Activated CD4-positive, alpha-beta T cell treated with anti-CD3 and anti-CD28 coated beads, Interleukin-10, Interleukin-2, amounts not matched to agents 100 ng/mL and 50 ng/mL, durations not matched to agents 16 hours and 8 hours (primary cell): ENCODE data around the gene ZNF835.

Experiments
- DNase-seq: peaks from one replicate; pipeline ENCODE4 v3.0.0-alpha.2; 2020

ZNF835 gene

DNA sequence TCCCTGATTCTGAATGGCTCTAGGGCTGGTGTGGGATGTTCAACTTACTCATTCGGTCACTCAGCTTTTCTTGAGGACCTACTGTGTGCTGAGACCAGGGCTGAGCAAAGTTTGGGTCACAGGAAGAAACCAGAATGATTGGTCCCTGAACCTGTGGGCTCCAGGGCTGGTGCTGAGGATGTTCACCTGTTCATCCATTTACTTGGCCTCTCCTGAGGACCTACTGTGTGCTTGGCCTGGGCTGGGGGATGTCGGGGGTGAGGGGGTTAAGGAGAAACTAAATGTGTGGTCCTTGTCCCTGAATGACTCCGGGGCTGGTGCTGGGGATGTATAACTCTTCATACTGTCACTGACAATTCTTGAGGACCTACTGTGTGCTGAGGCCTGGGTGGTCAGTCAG lies 10.3 kb downstream of the ZNF835 start:
- no peak for DNase-seq

DNA sequence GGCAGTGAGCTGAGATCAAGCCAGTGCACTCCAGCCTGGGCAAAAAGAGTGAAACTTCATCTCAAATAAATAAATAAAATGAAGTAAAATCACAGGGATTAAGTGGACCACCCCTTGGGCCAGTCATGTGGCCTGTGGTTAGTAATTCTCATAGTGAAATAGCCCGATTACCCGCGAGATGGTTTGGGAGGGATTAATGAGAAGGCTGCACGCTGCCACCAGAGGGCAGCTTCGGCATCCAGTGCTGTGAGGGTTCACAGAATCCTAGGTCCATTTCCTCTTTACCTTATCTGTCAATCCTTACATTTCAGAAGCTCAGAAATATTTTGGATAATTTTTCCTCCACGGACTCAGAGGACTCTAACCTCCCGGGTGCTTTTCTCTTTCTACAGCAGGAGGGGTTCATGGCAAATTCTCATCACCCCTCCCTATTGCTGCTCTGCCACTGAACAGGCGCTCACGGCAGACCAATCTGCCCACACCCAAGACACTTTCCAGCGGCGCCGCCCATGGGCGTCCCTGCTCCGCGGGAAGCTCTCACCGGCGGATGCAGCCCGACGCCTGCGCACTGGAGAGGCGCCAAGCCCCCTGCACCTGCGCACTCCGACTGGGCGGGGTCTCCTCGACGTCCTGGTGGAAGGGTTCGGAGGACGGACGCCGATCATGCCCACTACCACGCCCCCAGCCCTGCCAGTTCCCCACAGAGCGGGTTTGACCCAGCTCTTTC lies 11.0 kb downstream of the ZNF835 start:
- DNase-seq, result no peak

DNA sequence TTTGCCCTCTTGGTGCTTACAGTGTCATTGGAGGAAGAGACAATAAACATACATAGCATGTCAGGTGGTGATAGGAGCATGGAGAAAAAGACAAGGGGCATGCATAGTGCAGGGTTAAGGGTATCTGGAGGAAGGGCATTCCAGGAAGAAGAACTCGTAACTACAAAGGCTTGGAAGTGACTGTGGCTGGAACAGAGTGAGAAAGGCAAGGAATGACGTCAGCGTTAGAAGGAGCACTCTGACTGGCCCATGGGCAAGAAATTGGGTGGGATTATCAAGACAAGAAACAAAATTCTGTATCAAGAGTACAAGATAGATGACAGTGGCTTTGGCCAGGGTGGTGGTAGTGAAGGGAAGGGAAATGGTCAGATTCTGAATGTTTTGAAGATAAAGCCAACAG lies 17.4 kb downstream of the ZNF835 start:
- no peak for DNase-seq

DNA sequence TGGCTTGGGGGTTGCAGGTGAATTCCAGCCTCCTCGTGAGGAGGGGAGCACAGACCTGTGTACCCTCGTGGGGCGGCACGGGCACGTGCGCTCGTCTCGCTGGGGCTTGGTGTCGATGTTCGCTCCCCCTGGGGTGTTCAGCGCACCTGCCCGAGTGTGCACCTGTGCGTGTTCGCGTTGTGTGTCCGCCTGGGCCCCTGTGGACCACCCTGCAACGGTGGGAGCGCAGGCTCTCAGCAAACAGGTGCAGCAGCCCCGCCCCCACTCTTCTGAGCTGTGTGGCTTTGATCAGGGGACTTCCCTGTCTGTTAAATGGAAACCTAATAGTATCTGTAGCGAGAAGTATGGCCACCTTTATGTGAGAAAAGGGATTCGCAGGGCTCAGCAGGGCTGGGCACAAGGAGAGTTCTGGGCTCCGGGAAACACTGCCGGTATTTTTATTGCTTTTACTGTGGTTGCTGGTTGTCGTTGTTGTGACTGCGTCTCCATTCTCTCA lies 28.0 kb downstream of the ZNF835 start:
- no peak for DNase-seq

DNA sequence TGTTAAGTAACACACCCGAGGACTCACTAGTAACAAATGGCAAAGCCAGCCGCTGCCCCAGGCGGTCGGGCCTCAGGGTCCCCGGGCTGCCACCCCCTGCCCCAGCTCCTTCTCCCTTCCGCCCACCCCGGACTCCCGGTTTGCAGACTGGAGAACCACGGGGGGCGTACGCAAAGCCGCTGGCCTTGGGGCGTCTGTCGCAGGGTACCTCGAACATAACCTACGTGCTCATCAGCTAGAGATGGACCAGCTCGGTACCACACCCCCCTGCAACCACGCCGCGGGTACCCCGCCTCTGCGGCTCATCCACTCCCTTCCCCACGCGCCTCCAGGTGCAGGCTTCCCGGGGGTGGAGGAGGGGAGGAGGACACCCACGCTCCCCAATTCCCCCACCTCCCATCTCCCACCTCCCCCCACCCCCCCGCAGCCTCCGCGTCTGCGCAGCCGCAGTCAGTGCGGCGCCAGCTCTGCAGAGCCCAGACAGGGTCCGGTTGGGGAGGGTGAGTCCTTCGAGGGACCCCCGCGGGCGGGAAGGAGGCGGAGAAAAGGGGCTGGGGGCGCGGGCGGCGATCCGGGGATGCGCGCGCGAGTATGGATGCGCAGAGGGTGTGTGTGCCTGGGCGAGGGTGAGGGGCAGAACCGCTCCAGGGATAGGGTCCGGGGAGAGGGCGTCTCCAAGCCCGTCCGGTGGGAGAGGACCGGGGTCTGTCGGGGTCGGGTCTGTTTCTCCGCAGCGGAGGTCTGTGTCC lies 28.7 kb downstream of the ZNF835 start, which contains the start of gene SMIM17:
Gene SMIM17 (plus strand): TSS at position 449 of the 749 bp plus-strand sequence. CDS start 2,509 bp downstream, outside the sequence.
- DNase-seq, result no peak

DNA sequence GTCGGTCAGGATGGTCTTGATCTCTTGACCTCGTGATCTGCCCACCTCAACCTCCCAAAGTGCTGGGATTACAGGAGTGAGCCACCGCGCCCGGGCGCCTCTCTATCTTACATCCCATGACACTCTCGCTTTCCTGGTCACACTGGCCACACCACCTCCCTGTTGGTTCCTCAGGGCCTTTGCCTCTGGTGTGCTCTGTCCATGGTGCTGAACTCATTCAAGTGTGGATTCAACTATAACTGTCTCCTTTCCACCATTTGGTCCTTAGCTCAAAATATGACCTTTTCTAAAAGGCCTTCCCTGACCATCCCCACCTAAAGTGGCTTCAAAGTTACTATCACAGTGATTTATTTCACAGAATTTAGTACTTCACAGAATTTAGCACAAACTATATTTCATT lies 32.3 kb downstream of the ZNF835 start:
- DNase-seq, result no peak

DNA sequence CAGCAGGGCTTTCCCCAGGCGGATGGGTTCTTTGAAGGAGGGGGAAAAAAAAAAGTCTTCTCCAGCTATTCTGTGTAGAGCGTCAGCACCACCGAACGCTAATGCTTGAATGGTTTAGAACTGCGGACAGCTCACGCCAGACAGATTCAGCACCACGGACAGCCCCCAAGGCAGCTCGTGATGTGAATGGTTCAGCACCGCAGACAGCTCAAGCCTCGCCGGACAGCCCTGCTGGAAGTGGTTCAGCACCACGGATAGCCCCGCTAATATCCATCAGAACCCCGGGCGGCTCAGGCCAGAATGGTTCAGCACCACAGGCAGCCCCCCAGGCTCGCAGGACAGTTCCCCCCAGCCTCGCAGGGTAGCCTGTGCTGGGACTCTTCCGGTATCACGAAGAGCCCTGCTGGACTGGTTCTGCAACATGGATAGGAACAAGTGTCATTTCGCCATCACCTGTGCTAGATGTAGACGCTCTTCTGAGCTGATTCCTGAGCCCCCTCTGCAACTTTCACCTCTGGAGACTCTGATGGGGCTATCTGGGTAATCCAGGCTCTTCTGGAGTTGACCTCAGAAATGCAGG lies 33.5 kb downstream of the ZNF835 start:
- peak; percentile 43 for DNase-seq

DNA sequence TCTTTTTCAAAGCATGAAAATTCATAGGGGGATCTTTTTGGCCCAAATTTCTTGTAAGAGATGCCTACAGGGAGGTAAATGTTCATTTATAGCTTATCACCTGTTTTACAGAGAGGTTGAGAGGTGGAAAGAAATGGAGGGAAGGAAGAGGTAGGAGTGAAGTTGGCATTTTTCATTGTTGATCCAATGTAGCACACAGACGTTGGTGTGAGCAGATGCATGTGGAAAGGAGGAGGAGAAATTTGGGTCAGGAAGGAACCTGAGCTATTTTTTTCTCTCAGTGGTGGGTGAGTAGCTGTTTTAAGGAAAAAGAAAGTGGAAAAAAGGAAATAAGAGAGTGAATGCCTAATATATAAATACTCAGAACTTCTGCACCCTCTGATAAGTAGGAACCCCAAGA lies 38.5 kb downstream of the ZNF835 start:
- no peak for DNase-seq

DNA sequence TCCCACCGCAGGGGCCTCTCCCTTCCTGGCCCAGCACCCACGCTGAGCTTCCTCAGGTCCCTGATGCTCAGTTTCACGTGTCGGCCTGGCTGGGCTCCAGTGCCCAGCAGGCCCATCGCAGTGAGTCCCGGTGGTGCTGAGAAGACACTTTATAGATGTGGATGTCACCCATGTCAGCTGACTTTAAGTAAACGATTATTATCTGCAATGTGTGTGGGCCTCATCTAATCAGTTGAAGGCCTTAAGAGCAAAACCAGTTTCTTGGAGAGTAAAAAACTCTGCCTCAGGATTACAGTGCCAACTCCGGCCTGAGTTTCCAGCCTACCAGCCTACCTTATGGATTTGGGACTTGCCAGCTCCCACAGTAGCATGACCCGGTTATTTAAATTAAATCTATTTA lies 45.8 kb downstream of the ZNF835 start:
- DNase-seq, result no peak

DNA sequence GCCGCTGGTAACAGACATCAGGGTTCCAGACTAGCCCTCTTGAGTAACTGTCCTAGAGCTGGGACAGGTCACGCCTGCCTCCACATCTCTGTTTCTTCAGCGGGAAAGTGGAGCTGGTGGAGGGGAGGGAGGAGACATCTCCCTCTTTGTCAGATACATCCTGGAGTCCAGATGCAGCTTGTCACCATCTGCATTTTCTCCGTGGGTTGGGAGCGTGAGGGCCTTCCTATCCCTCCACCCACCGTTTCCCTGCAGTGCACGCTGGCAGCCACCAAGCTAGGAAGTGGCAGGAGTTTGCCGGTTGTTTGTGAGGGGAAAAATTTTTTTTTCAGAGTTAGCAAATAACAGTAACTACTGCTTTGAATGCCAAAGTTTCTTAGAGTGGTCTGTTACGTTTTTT lies 48.6 kb downstream of the ZNF835 start:
- DNase-seq, result no peak

DNA sequence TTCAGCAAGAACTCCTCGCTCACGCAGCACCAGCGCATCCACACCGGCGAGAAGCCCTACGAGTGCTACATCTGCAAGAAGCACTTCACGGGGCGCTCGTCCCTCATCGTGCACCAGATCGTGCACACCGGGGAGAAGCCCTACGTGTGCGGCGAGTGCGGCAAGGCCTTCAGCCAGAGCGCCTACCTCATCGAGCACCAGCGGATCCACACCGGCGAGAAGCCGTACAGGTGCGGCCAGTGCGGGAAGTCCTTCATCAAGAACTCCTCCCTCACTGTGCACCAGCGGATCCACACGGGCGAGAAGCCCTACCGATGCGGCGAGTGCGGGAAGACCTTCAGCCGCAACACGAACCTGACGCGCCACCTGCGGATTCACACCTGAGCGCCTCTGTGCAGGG lies 49.2 kb downstream of the ZNF835 start:
- no peak for DNase-seq

DNA sequence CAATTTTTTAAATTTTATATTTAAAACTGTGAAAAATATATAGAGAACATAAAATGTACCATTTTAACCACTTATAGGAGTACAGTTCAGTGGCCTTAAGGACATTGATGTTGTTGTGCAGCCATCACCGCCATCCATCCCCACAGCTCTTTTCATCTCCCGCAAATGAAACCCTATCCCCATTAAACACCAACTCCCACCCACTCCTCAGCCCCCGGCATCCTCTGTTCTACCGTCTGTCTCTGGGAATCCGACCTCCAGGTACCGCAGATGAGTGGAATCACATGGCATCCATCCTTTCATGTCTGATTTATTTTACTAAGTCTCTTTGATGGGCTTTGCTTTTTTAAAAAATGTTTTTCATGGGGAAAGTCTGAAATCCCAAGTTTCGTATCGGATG lies 52.4 kb downstream of the ZNF835 start:
- DNase-seq, result no peak

DNA sequence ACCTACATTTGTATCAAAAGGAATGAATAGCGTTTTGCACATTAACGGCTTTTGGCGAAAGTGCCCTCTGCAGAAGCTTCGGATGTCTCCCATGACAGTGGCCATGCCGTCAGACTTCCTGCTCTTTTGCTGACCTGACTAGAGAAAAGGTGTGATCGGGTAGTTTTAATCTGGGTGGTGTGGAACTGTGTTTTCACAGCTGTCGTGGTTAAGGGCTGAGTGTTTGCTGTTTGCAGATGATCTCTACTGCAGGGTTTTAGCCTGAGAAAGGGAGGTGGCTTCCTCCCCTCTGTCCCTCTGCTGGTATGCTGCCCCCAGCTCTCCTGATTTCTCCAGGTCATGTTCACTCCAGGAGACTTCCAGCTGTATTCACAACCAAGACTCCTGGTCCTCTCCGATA lies 54.0 kb downstream of the ZNF835 start:
- no peak for DNase-seq

DNA sequence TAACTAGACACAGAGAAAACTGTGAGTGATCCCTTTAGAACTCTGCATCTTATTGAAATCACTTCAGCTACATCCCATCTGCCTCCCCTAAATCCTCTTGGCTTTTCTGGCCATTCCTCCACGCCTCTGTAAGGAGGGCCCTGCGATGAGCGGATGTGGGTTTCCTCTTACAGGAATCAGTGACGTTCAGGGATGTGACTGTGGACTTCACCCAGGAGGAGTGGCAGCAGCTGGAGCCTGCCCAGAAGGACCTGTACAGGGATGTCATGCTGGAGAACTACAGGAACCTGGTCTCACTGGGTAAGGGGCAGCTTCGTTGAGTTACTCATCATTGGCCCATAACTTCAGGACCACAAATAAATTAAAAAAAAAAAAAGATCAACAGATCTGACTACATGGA lies 57.9 kb downstream of the ZNF835 start:
- no peak for DNase-seq

DNA sequence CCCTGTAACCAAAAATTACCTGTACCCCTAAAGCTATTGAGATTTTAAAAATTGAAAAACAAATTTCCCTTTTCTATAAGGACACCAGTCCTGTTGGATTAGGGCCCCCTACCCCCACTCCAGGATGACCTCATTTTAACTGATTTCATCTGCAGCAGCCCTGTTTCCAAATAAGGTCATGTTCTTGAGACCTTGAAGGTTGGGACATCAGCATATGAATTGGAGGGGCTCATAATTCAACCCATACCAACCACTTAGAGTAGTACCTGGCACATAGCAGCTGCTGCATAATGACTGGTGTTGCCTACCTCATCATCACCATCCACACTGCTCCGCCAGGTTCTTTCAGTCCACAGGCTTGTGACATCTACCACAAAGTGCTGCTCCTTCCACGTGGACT lies 58.8 kb downstream of the ZNF835 start:
- no peak for DNase-seq
